BJ (cell line): ENCODE data around the gene KLKB1. TPM values are rescaled to one million over a fixed set of nuclear protein-coding genes. Genes with fewer than 3 reads are reported as not detected.

Experiments used
- CTCF ChIA-PET: fragments of 350-600 bp; formaldehyde crosslinking; extraction: SDS; loops from one replicate; lab custom pipeline; 2021; ENCODE audit warnings: antibody characterized with exemption, inconsistent platforms; lab: Yijun Ruan, JAX
- POLR2A ChIA-PET: fragments of 300-600 bp; sonication (Branson Sonifier 250); formaldehyde crosslinking; extraction: SDS; loops from one replicate; lab custom pipeline; 2021; ENCODE audit warnings: antibody characterized with exemption; lab: Charles Lee
- DNase-seq: peaks from one replicate; pipeline ENCODE4 v3.0.0-alpha.2; 2011; ENCODE audit warnings: low read depth
- H3K27me3 ChIP-seq: 2 replicates; pipeline ENCODE4 v1.6.0; 2011; ENCODE audit warnings: low read length; ENCODE audit not compliant: control insufficient read depth, insufficient read depth
- H3K36me3 ChIP-seq: 2 replicates; pipeline ENCODE4 v1.5.1; 2011; ENCODE audit warnings: low read length; ENCODE audit not compliant: control insufficient read depth, insufficient read depth
- H3K4me3 ChIP-seq: 2 replicates; pipeline ENCODE4 v1.5.1; 2011; ENCODE audit warnings: low read depth, mild to moderate bottlenecking, control low read depth, low read length
- CTCF ChIP-seq: IDR thresholded peaks from 2 replicates; pipeline ENCODE4 v1.5.1; 2011; ENCODE audit warnings: low read depth, mild to moderate bottlenecking, control low read depth, inconsistent platforms, low read length, moderate library complexity; ENCODE audit not compliant: insufficient read depth
- polyA plus RNA-seq: library from polyadenylated mRNA; depleted of rRNA; stranded (reverse); fragments of >200 nt; gene quantifications from 2 replicates; pipeline ENCODE4 v1.2.3, GENCODE V29; 2011

KLKB1 gene
- polyA plus RNA-seq, 1 experiment, result not detected

GRCh38 chr4:186296481-186296880 lies 69.2 kb downstream of the KLKB1 start:
- TF ChIP-seq CTCF, result no peak
- H3K4me3 ChIP-seq, result no peak overlapping the region
- POLR2A ChIA-PET, result no interaction called here
- no peaks in the 10 kb centered on the region for H3K36me3 ChIP-seq
- no peak for DNase-seq
- no peaks in the 10 kb centered on the region for H3K27me3 ChIP-seq
- CTCF ChIA-PET, result interaction anchor here (1.5 kb wide), 1 partner anchor 291 kb away, joined by 9 read pairs; no protein-coding TSS in a partner anchor

DNA sequence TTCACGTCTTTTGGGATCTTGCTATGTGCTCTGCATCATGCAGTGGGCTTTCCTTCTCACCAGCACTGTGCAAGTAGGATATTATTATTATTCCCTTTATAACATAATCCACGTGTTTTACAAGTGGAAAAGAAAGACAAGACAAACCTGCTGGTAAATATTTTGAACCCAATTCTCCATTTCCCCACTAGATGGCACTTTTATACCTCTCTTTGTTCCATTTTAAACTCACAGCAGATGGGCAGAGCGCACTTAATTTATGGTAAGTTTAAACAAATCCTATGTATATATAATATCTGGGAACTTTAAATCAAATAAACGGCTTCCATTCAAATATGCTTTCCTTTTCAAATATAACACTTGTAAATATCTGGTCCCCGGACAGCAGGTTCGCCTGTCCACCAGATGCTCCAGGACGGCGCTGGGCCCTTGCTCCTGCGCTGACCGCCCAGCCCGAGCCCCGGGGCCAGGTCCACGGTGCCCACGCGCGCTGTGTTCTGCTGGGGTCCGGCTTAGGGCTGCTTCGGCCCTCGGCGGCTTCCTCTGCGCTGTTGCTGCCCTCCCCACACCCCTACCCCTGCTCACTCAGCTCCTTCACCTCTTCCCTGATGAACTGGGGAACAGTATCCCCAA lies 69.8 kb downstream of the KLKB1 start:
- H3K27me3 ChIP-seq, result no peaks in the 10 kb centered on the region
- ChIA-PET POLR2A (no interaction called here), CTCF (interaction anchor here (1.5 kb wide), 1 partner anchor 290 kb away, joined by 9 read pairs; no protein-coding TSS in a partner anchor)
- TF ChIP-seq CTCF, result peak; percentile 59
- DNase-seq, result peak; percentile 3
- no peak overlapping the region for H3K4me3 ChIP-seq
- H3K36me3 ChIP-seq, result no peaks in the 10 kb centered on the region

GRCh38 chr4:186298031-186298647 lies 70.8 kb downstream of the KLKB1 start:
- DNase-seq, result no peak
- TF ChIP-seq CTCF, result no peak

DNA sequence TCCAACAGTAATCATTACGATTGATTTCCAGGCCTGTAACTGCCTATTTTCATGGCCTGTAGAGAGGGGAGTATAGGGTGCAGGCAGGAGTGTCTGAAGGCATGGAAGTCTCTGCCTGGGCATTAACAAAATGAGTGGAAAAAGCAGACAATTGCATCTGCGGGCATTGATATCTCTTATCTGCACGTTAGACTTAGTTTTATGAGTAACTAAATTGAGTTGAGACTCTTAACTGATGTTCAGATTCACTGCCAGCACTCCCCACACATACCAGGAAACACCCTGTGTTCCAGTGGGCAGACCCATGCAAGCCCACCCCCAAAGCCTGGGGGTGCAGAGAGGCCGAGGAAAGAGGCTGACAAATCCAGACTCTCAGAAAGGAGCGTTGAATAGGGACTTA lies 72.0 kb downstream of the KLKB1 start:
- Histone ChIP-seq H3K36me3 (no peaks in the 10 kb centered on the region), H3K27me3 (no peaks in the 10 kb centered on the region), H3K4me3 (no peak overlapping the region)
- ChIA-PET POLR2A (no interaction called here), CTCF (no interaction called here)
- no peak for TF ChIP-seq CTCF
- no peak for DNase-seq

More at GRCh38 chr4:186298031-186298647, 70.8 kb downstream of the KLKB1 start:
- CTCF ChIA-PET, result no interaction called here
- POLR2A ChIA-PET, result no interaction called here
- Histone ChIP-seq H3K27me3 (no peaks in the 10 kb centered on the region), H3K36me3 (no peaks in the 10 kb centered on the region), H3K4me3 (no peak overlapping the region)

- ChIA-PET POLR2A (no interaction called here), CTCF (interaction anchor here (0.7 kb wide), 1 partner anchor 1158 kb away, joined by 3 read pairs; no protein-coding TSS in a partner anchor)
- no peak for DNase-seq
- no peaks in the 10 kb centered on the region for H3K36me3 ChIP-seq
- no peak for TF ChIP-seq CTCF
- H3K27me3 ChIP-seq, result no peaks in the 10 kb centered on the region
- no peak overlapping the region for H3K4me3 ChIP-seq
Measured at GRCh38 chr4:186300659-186301390, 73.5 kb downstream of the KLKB1 start.
